GM21381 (cell line): Measurements from ENCODE around the gene PDGFA.

ENCODE experiments used
- ATAC-seq: cut with Tn5 transposase; IDR thresholded peaks from one replicate; pipeline ENCODE4 v1.9.1; 2021; ENCODE audit warnings: mild to moderate bottlenecking, moderate library complexity; ENCODE audit not compliant: unreplicated experiment

The PDGFA gene

DNA sequence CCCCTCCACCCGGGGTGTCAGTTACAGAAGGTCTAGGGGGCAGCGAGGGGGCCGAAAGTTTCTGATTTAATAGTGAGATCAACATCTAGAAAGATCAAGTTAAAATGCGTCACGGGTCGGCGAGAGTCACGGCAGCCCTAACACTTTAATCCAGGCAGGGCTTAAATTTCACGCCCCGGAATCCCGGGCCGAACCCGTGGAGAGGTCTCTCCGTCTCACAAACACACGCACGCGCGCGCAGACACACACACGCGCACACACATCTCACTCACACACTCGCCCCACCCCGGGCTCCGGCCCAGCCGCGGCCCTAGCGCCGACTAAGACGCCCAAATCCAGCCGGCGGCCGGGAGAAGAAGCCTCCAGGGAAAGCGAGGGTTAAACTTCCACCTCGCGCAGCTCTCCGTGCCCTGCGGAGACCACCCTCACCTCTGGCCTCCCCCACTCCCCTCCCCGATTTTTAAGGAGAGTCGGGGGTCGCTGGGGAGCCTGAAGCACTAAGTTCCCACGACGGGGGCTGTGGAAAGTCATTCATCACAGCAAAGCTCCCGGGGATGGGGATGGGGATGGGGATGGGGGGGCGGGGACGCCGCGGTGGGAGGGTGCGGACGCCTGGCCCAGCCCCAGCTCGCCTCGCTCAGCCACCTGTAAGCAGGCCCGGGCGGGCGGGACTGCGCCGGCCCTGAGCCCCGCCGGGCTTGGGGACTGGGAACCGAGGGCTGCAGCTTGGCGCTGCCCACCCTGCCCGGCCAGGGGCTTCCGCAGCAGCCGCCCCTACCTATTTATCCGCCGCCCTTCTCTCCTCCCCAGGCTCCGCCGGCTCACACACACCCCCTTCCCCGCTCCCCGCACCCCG lies 1.6 kb downstream of the PDGFA start:
- no peak for ATAC-seq

DNA sequence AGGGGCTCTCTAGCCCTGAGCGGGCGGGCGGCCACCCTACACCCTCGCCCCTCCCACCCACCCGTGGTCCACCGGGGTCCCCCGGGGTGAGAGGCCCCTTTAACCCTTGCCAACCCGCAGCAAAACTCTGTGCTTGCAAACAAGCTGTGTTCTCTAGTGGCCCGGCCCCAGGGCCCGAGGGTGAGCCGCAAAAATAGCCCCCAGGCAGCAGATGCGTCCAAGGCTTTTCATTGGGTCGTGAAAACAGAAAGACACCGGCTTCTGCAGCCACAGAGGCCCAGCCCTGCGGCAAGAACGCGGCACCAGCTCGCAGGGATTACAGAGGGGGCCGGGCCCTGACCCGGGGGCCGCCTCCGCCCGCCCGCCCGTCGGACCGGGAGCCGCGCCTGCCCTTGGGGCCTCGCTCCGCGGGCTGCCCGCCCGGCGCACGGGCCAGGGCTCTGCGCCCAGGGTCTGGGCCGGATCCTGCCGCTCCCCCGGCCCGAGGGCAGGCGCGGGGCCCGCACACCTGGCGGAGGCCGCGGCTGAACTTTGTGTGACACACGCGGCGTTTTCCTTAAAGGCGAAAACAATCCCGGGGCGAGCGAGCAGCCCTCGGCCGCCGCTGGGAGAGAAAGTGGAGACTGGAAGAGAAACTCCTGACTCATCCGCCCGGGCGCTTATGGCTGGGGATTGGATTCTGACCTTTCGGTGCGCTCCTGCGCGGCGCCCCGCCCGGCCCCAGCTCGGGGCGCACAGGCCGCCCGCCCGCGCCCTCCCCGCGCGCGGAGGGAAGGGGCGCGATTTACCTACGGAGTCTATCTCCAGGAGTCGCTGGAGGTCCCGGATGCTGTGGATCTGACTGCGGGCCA lies 2.8 kb downstream of the PDGFA start:
- no peak for ATAC-seq

DNA sequence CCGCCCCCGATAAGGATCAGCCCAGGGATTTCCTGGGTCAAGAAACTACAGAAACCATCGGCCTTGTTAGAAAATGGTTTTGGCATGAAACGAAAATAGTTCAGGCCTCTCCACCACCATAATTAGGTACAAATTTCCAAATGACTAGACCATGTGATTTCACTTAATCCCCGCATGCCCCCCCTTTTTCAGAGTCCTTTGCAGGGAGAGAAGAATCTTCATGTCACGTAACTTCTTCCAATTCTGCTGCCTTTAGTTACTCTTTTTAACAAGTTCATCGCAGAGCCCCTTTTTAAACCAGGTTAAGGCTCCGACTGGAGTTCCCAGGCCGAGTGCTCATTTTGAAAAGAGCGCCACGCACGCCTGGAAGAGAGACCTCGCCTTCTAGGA lies 3.4 kb downstream of the PDGFA start:
- ATAC-seq, result no peak

- no peak for ATAC-seq
Observed at GRCh38 chr7:515628-516027, 4.0 kb downstream of the PDGFA start.

DNA sequence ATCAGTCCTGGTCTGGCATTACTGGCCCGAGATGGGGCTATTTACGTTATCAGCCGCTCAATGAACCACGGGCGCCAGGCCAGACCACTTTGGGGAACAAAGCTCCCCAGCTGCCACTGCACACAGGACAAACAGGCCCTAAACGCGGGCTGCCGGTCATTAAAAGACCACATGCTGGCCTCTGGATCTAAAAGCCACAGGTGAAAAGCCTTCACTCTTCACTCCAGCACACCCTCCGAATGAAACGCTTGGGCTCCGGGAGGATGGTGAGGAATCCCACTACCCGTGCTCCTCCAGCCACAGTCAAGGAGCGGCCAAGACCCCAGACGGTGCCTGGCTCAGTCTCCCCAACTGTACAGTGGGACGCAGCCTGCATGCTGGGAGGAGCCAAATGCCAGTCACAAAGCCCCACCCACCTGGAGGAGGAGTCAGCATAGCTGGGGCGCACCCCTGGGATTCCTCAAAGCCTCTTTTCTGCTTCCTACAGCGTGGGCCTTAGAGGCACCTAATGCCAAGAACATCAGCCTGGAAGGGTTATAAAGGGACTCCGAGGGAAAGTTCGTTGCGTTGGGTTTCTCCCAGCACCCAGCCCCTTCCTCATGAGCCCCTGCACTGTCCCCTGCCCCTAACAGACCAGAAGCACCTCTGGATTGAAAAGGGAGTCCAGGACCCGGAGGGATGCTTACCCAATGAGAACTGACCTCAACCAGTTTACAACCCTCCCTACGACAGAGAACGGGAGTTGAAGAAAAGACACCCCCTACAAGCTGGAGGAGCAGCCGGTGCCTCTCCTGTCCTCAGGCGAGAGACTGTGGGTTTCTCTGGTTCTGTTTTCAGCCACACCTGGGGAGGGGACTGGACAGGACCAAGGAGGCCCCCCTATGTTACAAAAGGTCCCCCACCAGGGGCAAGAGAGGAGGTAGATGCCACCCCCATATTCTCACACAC lies 4.7 kb downstream of the PDGFA start:
- no peak for ATAC-seq

GRCh38 chr7:514242-514641 lies 5.4 kb downstream of the PDGFA start:
- ATAC-seq, result no peak

GRCh38 chr7:513521-514166 lies 6.0 kb downstream of the PDGFA start:
- ATAC-seq, result no peak

DNA sequence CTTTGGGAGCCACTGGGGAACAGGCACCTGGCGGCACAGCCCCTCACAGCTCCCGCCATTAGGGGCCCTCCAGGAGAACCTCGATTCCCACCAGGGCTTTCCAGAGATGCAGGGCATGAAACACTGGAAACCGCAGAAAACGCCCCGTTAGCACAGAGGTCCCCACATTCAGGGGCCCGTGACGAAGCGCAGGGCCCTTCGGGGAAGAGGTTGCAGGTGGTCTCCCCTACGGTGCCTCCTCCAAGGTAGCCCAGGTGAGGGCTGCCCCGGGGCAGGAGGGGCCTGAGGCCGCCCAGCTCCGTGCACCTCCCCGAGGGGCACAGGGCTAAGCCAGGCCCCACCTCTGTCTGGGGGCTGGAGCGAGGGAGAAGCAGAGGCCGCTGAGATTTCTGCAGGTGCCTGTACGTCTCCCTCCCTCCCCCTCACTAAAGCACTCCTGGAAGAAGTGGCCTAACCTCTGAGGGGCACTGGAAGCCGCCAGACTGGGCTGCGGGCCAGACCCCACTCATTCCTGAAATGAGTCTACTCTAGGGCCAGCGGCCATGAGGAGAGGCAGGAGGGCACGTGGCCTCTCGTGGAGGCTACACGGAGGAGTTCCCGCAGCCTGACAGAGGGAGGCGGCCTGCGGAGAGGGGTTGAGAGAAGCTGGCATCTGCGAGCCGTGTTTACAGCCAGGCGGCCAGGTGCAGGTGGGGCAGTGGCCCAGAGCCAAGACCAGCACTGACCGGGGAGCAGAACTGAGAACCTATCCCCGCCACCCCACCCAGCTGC lies 6.9 kb downstream of the PDGFA start:
- no peak for ATAC-seq

DNA sequence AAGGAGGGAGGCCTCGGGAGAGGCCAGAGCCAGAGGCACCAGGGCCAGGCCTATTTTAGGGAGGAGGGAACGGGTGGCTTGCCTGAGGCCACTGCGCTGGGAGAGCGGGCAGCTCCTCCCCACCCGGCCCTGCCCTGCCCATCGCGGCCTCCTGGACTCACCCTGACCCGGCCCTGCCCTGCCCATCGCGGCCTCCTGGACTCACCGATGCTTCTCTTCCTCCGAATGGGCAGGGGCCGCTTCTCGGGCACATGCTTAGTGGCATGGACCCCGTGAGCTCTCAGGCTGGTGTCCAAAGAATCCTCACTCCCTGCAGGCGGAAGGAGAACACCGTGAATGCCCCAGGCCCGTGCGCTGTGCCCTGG lies 7.5 kb downstream of the PDGFA start:
- ATAC-seq, result no peak

DNA sequence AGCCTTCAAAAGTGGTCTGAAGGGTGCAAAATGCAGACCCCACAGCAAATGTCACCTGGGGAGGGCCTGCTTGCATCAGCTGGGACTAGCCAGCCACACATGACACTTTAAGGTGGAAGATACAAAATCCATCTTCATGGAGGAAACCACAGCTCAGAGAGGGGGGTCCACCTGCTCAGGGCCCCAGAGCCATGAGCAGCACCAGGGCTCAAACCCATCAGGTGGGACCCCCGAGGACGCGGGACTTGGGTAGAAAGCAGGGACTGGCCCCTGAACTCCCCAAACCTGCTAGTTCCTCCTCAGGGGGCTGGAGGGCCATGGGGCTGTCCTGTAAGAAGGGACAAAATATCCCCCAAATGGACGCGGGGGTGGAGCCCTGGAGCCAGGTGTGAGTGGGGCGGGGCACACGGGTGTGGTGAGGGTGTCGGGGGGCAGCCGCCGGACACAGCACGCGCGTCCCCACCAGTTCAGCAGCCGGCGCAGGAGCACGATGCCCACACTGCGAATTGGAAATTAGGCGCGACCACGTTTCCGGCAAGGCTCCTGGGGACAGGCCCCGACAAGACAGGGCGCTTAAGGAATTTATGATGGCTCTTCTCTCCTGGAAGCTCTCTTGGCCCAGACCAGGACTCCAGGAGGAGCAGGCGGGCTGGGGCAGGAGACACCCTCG lies 8.0 kb downstream of the PDGFA start:
- no peak for ATAC-seq

DNA sequence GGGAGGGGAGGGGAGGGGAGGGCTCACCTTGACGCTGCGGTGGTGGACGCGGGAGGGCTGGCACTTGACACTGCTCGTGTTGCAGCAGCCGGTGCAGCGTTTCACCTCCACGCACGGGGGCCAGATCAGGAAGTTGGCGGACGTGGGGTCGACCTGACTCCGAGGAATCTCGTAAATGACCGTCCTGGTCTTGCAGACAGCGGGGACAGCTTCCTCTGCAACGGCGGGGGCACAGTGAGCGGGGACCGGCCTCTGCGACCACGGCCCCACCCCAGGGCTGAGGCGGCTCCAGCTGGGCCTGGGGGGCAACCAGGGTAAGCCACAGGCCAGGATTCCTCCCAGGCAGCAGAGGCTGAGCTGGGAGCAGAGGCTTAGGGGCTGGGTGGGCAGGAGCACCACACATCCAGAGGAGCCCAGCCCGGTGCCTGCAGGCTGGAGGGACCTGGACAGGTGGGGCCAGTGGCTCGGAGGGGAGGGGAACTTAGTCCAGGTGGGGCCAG lies 8.8 kb downstream of the PDGFA start:
- no peak for ATAC-seq

GRCh38 chr7:510131-510481 lies 9.5 kb downstream of the PDGFA start:
- ATAC-seq, result no peak

DNA sequence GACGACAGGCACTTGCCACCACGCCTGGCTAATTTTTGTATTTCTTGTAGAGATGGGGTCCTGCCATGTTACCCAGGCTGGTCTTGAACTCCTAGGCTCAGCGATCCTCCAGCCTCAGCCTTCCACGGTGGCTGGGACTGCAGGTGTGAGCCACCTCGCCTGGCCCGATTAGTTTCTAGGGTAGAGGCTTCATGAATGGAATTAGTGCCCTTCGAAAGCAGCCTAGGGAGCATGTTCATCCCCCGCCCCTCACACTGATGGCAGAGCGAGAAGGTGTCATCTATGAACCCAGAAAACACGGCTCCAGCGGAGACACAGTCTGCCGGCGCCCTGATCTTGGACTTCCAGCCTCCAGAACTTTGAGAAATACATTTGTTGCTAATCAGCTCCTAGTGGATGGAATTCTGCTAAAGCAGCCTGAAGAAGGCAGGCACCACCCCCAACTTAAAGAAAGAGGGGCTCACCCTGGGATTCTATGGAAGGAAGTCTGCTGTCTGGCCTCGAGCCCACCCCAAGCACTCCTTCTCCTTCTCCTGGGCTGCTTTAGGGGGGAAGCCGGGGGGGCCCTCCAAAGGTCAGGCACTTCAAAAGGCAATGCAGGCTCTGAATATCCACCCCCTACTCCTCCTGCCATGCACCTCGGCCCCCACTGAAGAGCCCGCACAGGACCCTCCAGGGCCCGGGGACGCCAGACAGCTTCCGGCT lies 10.1 kb downstream of the PDGFA start:
- no peak for ATAC-seq

DNA sequence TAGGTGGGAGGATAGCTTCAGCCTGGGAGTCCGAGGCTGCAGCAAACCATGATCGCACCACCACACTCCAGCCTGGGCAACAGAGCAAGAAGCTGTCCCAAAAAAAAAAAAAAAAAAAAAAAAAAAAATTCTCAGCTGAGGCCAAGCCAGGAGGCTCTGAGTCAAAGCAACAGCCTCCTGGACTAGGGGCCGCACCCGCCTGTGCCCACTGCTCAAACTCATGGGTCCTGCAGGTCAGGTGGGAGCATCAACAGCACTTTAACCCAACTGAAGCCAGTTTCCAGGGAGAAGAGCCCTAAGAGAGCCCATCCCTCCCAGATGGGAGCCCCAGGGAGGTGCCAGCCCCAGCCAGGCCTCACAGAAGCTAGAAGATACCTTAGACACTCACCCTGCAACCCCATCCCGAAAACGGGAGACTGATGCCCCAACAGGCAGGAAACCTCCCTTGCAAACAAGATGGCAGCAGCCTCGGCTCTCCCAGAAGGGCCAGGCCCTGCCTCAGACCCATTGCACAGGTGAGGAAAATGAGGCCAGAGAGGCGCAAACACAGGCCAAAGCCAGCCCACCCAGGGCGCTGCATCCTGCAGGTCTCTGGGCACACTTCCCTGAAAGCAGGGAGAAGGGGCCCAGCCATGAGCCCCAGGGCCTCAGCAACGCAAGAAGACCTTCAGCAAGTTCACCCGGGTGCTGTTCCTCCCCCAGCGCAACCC lies 11.0 kb downstream of the PDGFA start:
- no peak for ATAC-seq

DNA sequence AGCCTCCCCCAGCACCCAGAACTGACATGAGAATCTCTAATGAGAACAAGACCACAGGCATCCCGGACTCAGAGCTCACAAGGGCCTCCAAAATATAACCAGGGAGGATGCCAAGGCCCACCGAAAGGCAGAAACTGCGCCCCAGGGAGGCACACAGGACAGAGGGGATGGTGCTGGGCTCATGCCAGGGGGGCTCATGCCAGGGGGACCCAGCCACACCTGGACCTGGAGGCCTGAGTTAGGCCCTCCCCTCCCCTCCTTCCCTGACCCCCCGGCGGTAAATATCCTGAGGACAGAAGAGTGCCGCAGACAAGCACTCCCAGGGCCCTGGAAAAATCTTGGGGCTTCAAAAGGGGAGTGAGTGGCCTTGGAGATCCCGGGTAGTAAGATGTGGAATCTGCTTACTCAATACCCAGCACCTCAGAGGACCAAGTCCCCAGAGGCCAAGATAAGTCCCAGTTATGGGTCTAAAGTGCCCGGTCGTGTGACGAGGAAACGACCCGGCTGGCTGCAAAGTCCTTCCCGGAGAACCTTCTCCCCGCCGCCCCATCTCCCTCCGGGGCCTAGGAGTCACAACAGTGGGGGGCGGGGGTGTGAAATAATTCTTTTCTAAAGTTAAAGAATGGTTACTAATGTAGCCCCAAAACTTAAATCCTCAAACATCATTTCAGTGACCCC lies 11.9 kb downstream of the PDGFA start:
- ATAC-seq, result no peak

- no peak for ATAC-seq
Observed at GRCh38 chr7:506921-507622, 12.6 kb downstream of the PDGFA start.

DNA sequence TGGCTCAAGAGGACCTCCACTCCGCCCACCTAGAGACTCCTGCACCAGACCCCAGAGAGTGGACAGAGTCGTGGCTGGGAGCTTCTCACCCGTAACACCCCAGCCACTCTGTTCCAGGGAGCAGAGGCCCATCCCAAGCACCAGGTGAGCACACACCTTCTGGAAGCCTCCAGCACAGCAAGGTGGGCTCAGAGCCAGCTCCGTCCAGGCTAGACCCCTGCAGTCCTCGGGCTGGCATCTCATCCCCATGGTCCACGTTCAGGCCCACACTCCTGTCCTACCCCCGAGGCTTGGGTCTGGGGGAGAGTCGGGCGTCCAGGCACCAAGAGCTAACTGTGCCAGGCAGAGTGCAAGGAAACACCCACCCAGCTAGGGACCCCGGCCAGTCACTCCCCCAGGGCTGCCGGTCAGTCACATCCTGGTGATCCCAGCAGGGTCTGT lies 13.2 kb downstream of the PDGFA start:
- ATAC-seq, result no peak
